OCI-LY1 (cell line): ENCODE measurements around the gene TTC4.

ENCODE experiments used
- H2AFZ ChIP-seq: fragments of 200-600 bp; sonication (generic), shearing (Covaris generic); 2 replicates; pipeline ENCODE4 v1.6.0; 2014; ENCODE audit warnings: antibody characterized with exemption, mild to moderate bottlenecking, low read length
- H3F3A ChIP-seq: fragments of 200-600 bp; sonication (generic), shearing (Covaris generic); 2 replicates; pipeline ENCODE4 v1.6.0; 2014; ENCODE audit warnings: mild to moderate bottlenecking, antibody characterized with exemption, low read length, moderate library complexity; ENCODE audit not compliant: insufficient read depth
- H3K27ac ChIP-seq: fragments of 200-600 bp; sonication (generic); 2 replicates; pipeline ENCODE4 v1.5.1; 2014; ENCODE audit warnings: low read length, mixed run types, mild to moderate bottlenecking, low read depth; ENCODE audit not compliant: poor library complexity, severe bottlenecking
- H3K27me3 ChIP-seq: fragments of 200-600 bp; sonication (generic); 2 replicates; pipeline ENCODE4 v1.6.0; 2014; ENCODE audit warnings: antibody characterized with exemption, mild to moderate bottlenecking, low read length, moderate library complexity; ENCODE audit not compliant: insufficient read depth
- H3K36me3 ChIP-seq: fragments of 200-600 bp; sonication (generic); 2 replicates; pipeline ENCODE4 v1.6.1; 2014; ENCODE audit warnings: mild to moderate bottlenecking, antibody characterized with exemption, low read length, moderate library complexity, mixed read lengths; ENCODE audit not compliant: insufficient read depth
- H3K4me1 ChIP-seq: fragments of 200-600 bp; sonication (generic); 2 replicates; pipeline ENCODE4 v1.5.1; 2014; ENCODE audit warnings: mild to moderate bottlenecking, low read length, moderate library complexity; ENCODE audit not compliant: insufficient read depth, severe bottlenecking
- H3K4me2 ChIP-seq: fragments of 200-600 bp; sonication (generic), shearing (Covaris generic); 2 replicates; pipeline ENCODE4 v1.6.1; 2014; ENCODE audit warnings: low read length
- H3K4me3 ChIP-seq: fragments of 200-600 bp; sonication (generic); 2 replicates; pipeline ENCODE4 v1.5.1; 2014; ENCODE audit warnings: low read length, low read depth, mild to moderate bottlenecking, mixed read lengths; ENCODE audit not compliant: poor library complexity, severe bottlenecking
- H3K79me2 ChIP-seq: fragments of 200-600 bp; shearing (Covaris generic); 2 replicates; pipeline ENCODE4 v1.6.1; 2016; ENCODE audit warnings: mixed run types, low read length, mixed read lengths; ENCODE audit not compliant: insufficient read depth
- H3K9ac ChIP-seq: fragments of 200-600 bp; sonication (generic), shearing (Covaris generic); 2 replicates; pipeline ENCODE4 v1.6.1; 2014; ENCODE audit warnings: mild to moderate bottlenecking, low read length, mixed read lengths
- H3K9me2 ChIP-seq: fragments of 200-600 bp; sonication (generic), shearing (Covaris generic); 2 replicates; pipeline ENCODE4 v1.6.1; 2014; ENCODE audit warnings: low read depth, mild to moderate bottlenecking, low read length, mixed read lengths
- H3K9me3 ChIP-seq: fragments of 200-600 bp; shearing (Covaris generic); 2 replicates; pipeline ENCODE4 v1.6.1; 2014; ENCODE audit warnings: low read length, mixed read lengths
- H4K20me1 ChIP-seq: fragments of 200-600 bp; sonication (generic), shearing (Covaris generic); 2 replicates; pipeline ENCODE4 v1.6.0; 2016; ENCODE audit warnings: mild to moderate bottlenecking, low read length; ENCODE audit not compliant: insufficient read depth
- EZH2 ChIP-seq: fragments of 200-600 bp; sonication (generic), shearing (Covaris generic); IDR thresholded peaks from 2 replicates; pipeline ENCODE4 v1.8.0; 2017; ENCODE audit warnings: borderline replicate concordance, mixed run types, mild to moderate bottlenecking, antibody characterized with exemption, low read length, moderate library complexity, mixed read lengths
- TF ChIP-seq, protein P1 (sequence below): fragments of 200-600 bp; sonication (generic), shearing (Covaris generic); IDR thresholded peaks from 2 replicates; pipeline ENCODE4 v1.5.1; 2017; ENCODE audit warnings: mild to moderate bottlenecking, antibody characterized with exemption, low read length, moderate library complexity, mixed read lengths

Gene TTC4

DNA sequence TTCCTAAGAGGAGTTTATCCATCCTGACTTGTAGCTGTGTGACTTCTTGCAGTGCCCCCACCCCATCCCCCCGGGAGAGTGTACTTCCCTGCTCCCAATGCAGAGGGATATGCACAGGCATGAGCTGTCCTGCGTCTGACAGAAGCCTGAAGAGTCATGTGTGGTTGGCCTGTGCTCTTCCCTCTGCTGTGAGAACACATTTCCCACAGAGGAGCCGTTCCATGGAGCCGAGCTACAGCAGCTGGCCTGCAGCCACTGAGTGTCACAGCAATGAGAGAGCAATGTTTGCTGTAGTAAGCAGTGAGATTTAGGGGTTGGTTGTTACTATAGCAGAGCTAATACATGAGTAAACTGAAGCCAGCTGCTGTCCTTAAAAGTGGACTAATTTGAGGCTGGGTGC is 26.6 kb downstream of the TTC4 start:
- H3K36me3 ChIP-seq = peaks cover 55% of the 10 kb centered on the region
- no peaks in the 10 kb centered on the region for H3K9me2 ChIP-seq
- H3K9ac ChIP-seq = no peak overlapping the region
- H3K4me1 ChIP-seq = no peaks in the 10 kb centered on the region
- H3K4me3 ChIP-seq = no peak overlapping the region
- TF ChIP-seq EZH2 = no peak
- TF ChIP-seq, protein P1, sequence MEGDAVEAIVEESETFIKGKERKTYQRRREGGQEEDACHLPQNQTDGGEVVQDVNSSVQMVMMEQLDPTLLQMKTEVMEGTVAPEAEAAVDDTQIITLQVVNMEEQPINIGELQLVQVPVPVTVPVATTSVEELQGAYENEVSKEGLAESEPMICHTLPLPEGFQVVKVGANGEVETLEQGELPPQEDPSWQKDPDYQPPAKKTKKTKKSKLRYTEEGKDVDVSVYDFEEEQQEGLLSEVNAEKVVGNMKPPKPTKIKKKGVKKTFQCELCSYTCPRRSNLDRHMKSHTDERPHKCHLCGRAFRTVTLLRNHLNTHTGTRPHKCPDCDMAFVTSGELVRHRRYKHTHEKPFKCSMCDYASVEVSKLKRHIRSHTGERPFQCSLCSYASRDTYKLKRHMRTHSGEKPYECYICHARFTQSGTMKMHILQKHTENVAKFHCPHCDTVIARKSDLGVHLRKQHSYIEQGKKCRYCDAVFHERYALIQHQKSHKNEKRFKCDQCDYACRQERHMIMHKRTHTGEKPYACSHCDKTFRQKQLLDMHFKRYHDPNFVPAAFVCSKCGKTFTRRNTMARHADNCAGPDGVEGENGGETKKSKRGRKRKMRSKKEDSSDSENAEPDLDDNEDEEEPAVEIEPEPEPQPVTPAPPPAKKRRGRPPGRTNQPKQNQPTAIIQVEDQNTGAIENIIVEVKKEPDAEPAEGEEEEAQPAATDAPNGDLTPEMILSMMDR = no peak
- H3K27me3 ChIP-seq = no peaks in the 10 kb centered on the region
- H3K27ac ChIP-seq = no peak overlapping the region
- H4K20me1 ChIP-seq = no peaks in the 10 kb centered on the region
- no peaks in the 10 kb centered on the region for H3K79me2 ChIP-seq
- no peak overlapping the region for H3K4me2 ChIP-seq
- no peak overlapping the region for H2AFZ ChIP-seq
- no peaks in the 10 kb centered on the region for H3K9me3 ChIP-seq
- no peaks in the 10 kb centered on the region for H3F3A ChIP-seq

DNA sequence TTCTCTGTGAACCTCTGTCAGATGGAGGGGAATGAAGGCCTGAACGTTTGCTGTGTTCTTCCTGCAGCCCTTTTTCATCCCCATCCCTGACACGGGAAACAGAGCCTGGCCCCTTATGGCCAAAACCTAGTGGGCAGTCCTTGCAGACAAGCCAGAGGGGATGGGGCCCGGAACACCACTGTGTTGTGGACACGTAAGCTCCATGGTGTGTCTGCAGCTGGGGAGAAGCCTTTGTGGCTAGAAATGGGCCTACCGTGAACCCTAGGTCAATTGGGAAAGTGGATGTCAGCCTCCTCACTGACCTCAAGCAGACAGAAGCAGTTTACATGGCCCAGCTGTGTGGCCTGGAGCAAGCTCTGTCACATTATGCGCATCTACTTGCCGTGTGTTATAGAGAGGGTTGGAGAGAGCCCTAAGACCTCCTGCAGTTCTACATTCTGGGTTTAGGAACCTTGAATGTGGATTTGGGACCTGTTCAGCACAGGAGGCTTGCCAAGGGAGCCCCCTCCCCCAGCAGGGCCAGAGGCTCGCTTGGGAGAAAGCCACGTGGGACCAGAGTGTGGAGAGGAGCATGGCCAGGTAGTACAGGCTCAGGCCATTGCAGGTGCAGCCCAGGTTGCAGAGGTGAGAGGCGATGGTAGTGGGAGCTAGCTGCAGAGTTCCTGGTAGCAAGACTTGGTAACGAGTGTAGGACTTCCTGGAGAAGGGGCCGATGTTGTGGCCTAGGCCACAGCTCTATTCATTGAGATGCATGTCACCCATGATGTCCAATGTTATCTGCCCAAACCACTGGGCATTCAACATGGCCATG is 28.0 kb downstream of the TTC4 start:
- no peaks in the 10 kb centered on the region for H3F3A ChIP-seq
- peaks cover 45% of the 10 kb centered on the region for H3K36me3 ChIP-seq
- no peak overlapping the region for H2AFZ ChIP-seq
- H3K4me1 ChIP-seq = no peaks in the 10 kb centered on the region
- no peaks in the 10 kb centered on the region for H3K9me3 ChIP-seq
- H3K27ac ChIP-seq = no peak overlapping the region
- no peak for TF ChIP-seq EZH2
- TF ChIP-seq, protein P1 = no peak
- H3K4me3 ChIP-seq = no peak overlapping the region
- H3K27me3 ChIP-seq = no peaks in the 10 kb centered on the region
- no peak overlapping the region for H3K9ac ChIP-seq
- no peaks in the 10 kb centered on the region for H4K20me1 ChIP-seq
- H3K9me2 ChIP-seq = no peaks in the 10 kb centered on the region
- H3K4me2 ChIP-seq = no peak overlapping the region
- no peaks in the 10 kb centered on the region for H3K79me2 ChIP-seq

DNA sequence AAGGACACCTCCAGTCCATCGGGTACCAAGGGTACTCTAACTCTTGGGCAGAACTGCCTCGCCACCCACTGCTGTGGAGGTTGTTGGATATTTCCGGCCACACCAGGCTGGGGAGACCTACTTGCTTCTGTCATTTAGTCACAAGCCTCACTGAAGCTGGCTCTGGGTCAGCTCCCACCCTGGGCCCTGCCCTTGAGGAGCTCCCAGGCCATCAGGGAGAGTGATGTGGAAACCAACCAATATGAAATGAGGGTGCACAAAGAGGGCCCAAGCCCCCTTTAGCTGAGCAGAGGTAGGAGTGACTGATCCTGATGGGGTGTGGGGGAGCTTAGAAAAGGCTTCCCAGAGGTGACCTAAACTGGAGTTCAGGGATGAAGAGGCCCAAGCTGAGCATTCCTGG is 29.0 kb downstream of the TTC4 start:
- TF ChIP-seq EZH2 = no peak
- TF ChIP-seq, protein P1 = no peak

More for the DNA sequence above, 29.0 kb downstream of the TTC4 start:
- no peak overlapping the region for H3K4me2 ChIP-seq
- no peaks in the 10 kb centered on the region for H3K9me3 ChIP-seq
- H3K4me1 ChIP-seq = no peaks in the 10 kb centered on the region
- H3K9ac ChIP-seq = no peak overlapping the region
- no peak overlapping the region for H2AFZ ChIP-seq
- H3F3A ChIP-seq = no peaks in the 10 kb centered on the region
- no peaks in the 10 kb centered on the region for H3K9me2 ChIP-seq
- H3K36me3 ChIP-seq = peaks cover 38% of the 10 kb centered on the region
- no peaks in the 10 kb centered on the region for H3K27me3 ChIP-seq
- no peaks in the 10 kb centered on the region for H4K20me1 ChIP-seq
- H3K4me3 ChIP-seq = no peak overlapping the region
- no peak overlapping the region for H3K27ac ChIP-seq
- no peaks in the 10 kb centered on the region for H3K79me2 ChIP-seq
